Measurements from ENCODE around the gene BTD. TPM values are rescaled to one million over a fixed set of nuclear protein-coding genes. Genes with fewer than 3 reads are reported as not detected.
"Not testable (repeated sequence)": the region's sequence is repeated elsewhere in the genome, so short reads cannot be mapped to it uniquely, and the experiment has no call there.

Gene BTD
- total RNA-seq, 1 donor from 2014 or later, result 23.0 TPM

GRCh38 chr3:15619659-15620464 is 18.3 kb downstream of the BTD start:
- H3K36me3 ChIP-seq (ENCODE audit: control insufficient read depth in 3 of 3, insufficient read depth in 3 of 3, low read length in 3 of 3); H3K9me3 ChIP-seq (ENCODE audit: control insufficient read depth in 3 of 3, low read length in 3 of 3); H3K4me3 ChIP-seq (ENCODE audit: low read length in 3 of 3); H3K4me1 ChIP-seq (ENCODE audit: control insufficient read depth in 3 of 3, insufficient read depth in 3 of 3, low read length in 3 of 3); H3K27ac ChIP-seq (ENCODE audit: low read depth, low read length); H3K27me3 ChIP-seq (ENCODE audit: control insufficient read depth in 3 of 3, insufficient read depth in 3 of 3, low read length in 3 of 3); H3K9ac ChIP-seq (ENCODE audit: low read depth in 1 of 3, low read length in 3 of 3): not testable (repeated sequence)

DNA sequence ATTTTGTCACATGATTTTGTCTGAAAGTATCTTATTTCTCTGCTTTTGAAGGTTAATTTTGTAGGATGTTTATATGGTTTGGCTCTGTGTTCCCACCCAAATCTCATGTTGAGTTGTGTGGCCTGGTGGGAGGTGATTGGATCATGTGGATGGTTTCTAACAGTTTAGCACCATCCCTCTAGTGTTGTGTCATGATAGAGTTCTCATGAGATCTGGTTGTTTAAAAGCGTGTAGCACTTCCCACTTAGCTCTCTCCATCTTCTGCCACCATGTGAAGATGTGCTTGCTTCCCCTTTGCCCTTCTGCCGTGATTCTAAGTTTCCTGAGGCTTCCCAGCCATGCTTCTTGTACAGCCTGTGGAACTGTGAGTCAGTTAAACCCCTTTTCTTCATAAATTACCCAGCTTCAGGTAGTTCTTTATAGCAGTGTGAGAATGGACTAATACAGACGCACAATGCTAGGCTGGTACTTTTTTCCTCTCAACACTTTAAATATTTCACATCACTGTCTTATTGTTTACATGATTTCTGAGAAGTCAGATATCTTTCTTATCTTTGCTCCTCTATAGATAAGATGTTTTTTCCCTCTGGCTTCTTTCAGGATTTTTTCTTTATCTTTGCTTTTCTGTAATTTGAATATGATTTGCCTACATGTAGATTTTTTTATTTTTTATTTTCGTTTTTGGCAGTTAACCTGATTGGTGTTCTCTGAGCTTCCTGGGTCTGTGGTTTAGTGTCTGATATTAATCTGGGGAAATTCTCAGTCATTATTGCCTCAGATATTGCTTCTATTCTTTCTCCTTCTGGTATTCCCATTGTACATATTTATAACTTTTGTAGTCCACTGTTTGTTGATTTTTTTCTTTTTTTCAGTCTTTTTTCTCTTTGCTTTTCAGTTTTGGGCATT is 22.2 kb downstream of the BTD start:
- H3K9ac ChIP-seq (ENCODE audit: low read depth in 1 of 3, low read length in 3 of 3), result no peak overlapping the region
- no peaks in the 10 kb centered on the region for H3K9me3 ChIP-seq (ENCODE audit: control insufficient read depth in 3 of 3, low read length in 3 of 3)
- H3K4me3 ChIP-seq (ENCODE audit: low read length in 3 of 3), result no peak overlapping the region
- H3K27ac ChIP-seq (ENCODE audit: low read depth, low read length), result no peak overlapping the region
- H3K4me1 ChIP-seq (ENCODE audit: control insufficient read depth in 3 of 3, insufficient read depth in 3 of 3, low read length in 3 of 3), result no peaks in the 10 kb centered on the region
- peaks cover 0 to 10% (median 5%) of the 10 kb centered on the region in 3 donors for H3K36me3 ChIP-seq (ENCODE audit: control insufficient read depth in 3 of 3, insufficient read depth in 3 of 3, low read length in 3 of 3)
- no peaks in the 10 kb centered on the region for H3K27me3 ChIP-seq (ENCODE audit: control insufficient read depth in 3 of 3, insufficient read depth in 3 of 3, low read length in 3 of 3)

GRCh38 chr3:15628967-15629366 is 27.4 kb downstream of the BTD start:
- Histone ChIP-seq H3K27me3 (ENCODE audit: control insufficient read depth in 3 of 3, insufficient read depth in 3 of 3, low read length in 3 of 3) (no peaks in the 10 kb centered on the region), H3K36me3 (ENCODE audit: control insufficient read depth in 3 of 3, insufficient read depth in 3 of 3, low read length in 3 of 3) (peaks cover 0 to 3% (median 0%) of the 10 kb centered on the region in 3 donors), H3K4me3 (ENCODE audit: low read length in 3 of 3) (no peak overlapping the region), H3K9me3 (ENCODE audit: control insufficient read depth in 3 of 3, low read length in 3 of 3) (no peaks in the 10 kb centered on the region), H3K9ac (ENCODE audit: low read depth in 1 of 3, low read length in 3 of 3) (no peak overlapping the region), H3K4me1 (ENCODE audit: control insufficient read depth in 3 of 3, insufficient read depth in 3 of 3, low read length in 3 of 3) (peaks cover 17 to 33% (median 23%) of the 10 kb centered on the region in 3 donors), H3K27ac (ENCODE audit: low read depth, low read length) (no peak overlapping the region)

GRCh38 chr3:15629860-15630597 is 28.5 kb downstream of the BTD start:
- Histone ChIP-seq H3K36me3 (ENCODE audit: control insufficient read depth in 3 of 3, insufficient read depth in 3 of 3, low read length in 3 of 3) (peaks cover 0 to 3% (median 0%) of the 10 kb centered on the region in 3 donors), H3K27ac (ENCODE audit: low read depth, low read length) (peak overlapping the region; percentile 86), H3K27me3 (ENCODE audit: control insufficient read depth in 3 of 3, insufficient read depth in 3 of 3, low read length in 3 of 3) (no peaks in the 10 kb centered on the region), H3K9ac (ENCODE audit: low read depth in 1 of 3, low read length in 3 of 3) (peak overlapping the region; percentile 52 to 63 (median 62)), H3K9me3 (ENCODE audit: control insufficient read depth in 3 of 3, low read length in 3 of 3) (no peaks in the 10 kb centered on the region), H3K4me3 (ENCODE audit: low read length in 3 of 3) (peak overlapping the region; percentile 35 to 63 (median 57)), H3K4me1 (ENCODE audit: control insufficient read depth in 3 of 3, insufficient read depth in 3 of 3, low read length in 3 of 3) (peaks cover 28 to 43% (median 33%) of the 10 kb centered on the region in 3 donors)

GRCh38 chr3:15630646-15631350 is 29.3 kb downstream of the BTD start:
- Histone ChIP-seq H3K9me3 (ENCODE audit: control insufficient read depth in 3 of 3, low read length in 3 of 3) (no peaks in the 10 kb centered on the region), H3K27me3 (ENCODE audit: control insufficient read depth in 3 of 3, insufficient read depth in 3 of 3, low read length in 3 of 3) (no peaks in the 10 kb centered on the region), H3K4me1 (ENCODE audit: control insufficient read depth in 3 of 3, insufficient read depth in 3 of 3, low read length in 3 of 3) (peaks cover 35 to 50% (median 40%) of the 10 kb centered on the region in 3 donors), H3K36me3 (ENCODE audit: control insufficient read depth in 3 of 3, insufficient read depth in 3 of 3, low read length in 3 of 3) (peaks cover 0 to 3% (median 0%) of the 10 kb centered on the region in 3 donors), H3K9ac (ENCODE audit: low read depth in 1 of 3, low read length in 3 of 3) (peak overlapping the region; percentile 52 to 63 (median 62)), H3K27ac (ENCODE audit: low read depth, low read length) (peak overlapping the region; percentile 86), H3K4me3 (ENCODE audit: low read length in 3 of 3) (peak overlapping the region; percentile 35 to 63 (median 57))

DNA sequence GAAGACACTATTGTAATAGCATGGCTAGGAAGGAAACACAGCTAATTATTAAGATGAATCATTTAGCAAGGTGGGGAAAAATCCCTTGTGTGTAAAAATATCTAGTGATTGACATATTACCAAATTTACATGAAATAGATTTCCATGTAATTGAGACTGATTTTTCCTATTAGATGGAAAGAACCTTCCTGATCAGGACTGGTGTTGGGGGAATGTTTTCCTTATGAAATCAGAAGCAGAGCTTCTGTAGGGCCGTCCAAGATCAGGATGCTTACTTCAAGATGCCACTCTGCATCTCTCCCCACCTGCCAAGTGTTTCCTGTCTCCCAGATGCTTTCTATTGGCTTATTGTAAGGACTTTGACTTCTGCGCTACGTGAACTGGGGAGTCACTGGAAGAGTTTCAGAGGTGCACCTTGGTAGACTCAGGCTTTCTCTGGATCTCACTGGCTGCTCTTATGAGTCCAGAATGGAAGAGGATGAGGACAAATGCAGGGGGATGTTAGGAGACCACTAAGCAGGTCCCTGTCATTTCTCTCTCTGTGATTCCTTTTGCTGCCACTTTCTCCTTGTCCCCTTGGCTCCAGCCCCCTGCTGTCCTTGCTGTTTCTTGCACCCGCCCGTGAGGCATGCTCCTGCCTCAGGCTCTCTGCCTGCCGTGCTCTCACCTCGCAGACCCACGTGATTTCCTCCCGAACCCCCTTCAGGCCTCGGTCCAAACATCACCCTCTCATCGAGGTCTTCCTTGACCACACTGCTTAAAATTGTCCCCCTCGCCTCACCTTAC is 30.1 kb downstream of the BTD start:
- Histone ChIP-seq H3K4me3 (ENCODE audit: low read length in 3 of 3) (no peak overlapping the region), H3K27me3 (ENCODE audit: control insufficient read depth in 3 of 3, insufficient read depth in 3 of 3, low read length in 3 of 3) (no peaks in the 10 kb centered on the region), H3K4me1 (ENCODE audit: control insufficient read depth in 3 of 3, insufficient read depth in 3 of 3, low read length in 3 of 3) (peaks cover 42 to 57% (median 48%) of the 10 kb centered on the region in 3 donors), H3K9ac (ENCODE audit: low read depth in 1 of 3, low read length in 3 of 3) (peak overlapping the region in 1 of 3 donors; percentile 34), H3K27ac (ENCODE audit: low read depth, low read length) (peak overlapping the region; percentile 61), H3K9me3 (ENCODE audit: control insufficient read depth in 3 of 3, low read length in 3 of 3) (no peaks in the 10 kb centered on the region), H3K36me3 (ENCODE audit: control insufficient read depth in 3 of 3, insufficient read depth in 3 of 3, low read length in 3 of 3) (peaks cover 0 to 3% (median 0%) of the 10 kb centered on the region in 3 donors)

DNA sequence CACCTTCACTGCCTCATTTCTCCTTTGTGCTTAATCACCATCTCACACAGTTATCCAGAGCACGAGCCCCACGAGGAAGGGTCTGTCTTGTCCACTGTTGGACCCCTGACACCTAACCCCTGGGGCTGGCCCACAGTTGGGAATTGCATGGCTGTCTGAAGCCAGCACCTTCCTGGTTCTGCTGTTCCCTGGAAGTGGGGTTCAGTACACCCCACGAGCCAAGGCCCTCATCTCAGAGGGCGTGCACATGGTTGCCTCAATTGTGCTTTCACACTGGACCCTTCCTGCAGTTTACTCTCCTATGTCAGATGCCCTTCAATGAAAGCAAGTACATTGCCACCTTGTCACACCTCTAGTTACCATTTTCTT is 30.7 kb downstream of the BTD start:
- Histone ChIP-seq H3K27ac (ENCODE audit: low read depth, low read length) (peak overlapping the region; percentile 61), H3K36me3 (ENCODE audit: control insufficient read depth in 3 of 3, insufficient read depth in 3 of 3, low read length in 3 of 3) (peaks cover 0 to 3% (median 0%) of the 10 kb centered on the region in 3 donors), H3K4me3 (ENCODE audit: low read length in 3 of 3) (no peak overlapping the region), H3K4me1 (ENCODE audit: control insufficient read depth in 3 of 3, insufficient read depth in 3 of 3, low read length in 3 of 3) (peaks cover 47 to 62% (median 53%) of the 10 kb centered on the region in 3 donors), H3K27me3 (ENCODE audit: control insufficient read depth in 3 of 3, insufficient read depth in 3 of 3, low read length in 3 of 3) (no peaks in the 10 kb centered on the region), H3K9ac (ENCODE audit: low read depth in 1 of 3, low read length in 3 of 3) (no peak overlapping the region), H3K9me3 (ENCODE audit: control insufficient read depth in 3 of 3, low read length in 3 of 3) (no peaks in the 10 kb centered on the region)

DNA sequence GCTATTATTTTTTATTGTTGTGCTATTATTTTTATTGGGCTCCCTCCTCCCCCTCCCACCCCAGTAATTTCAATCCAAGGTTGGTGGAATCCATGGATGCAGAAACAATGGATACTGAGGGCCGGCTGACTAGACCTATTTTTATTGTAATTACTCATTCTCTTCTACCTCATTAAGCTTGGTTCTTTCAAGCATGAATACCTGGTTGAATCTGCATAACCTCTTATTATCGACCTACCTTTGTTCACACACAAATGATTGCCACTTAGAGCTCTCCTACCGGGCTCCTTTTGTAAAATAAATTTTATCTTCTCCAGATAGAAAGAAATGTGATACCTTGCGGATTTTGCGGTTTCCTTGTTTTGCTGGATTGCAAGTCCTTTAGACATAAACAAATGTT is 31.6 kb downstream of the BTD start:
- H3K4me1 ChIP-seq (ENCODE audit: control insufficient read depth in 3 of 3, insufficient read depth in 3 of 3, low read length in 3 of 3), result peaks cover 56 to 71% (median 61%) of the 10 kb centered on the region in 3 donors
- no peak overlapping the region for H3K4me3 ChIP-seq (ENCODE audit: low read length in 3 of 3)
- H3K9ac ChIP-seq (ENCODE audit: low read depth in 1 of 3, low read length in 3 of 3), result no peak overlapping the region
- H3K36me3 ChIP-seq (ENCODE audit: control insufficient read depth in 3 of 3, insufficient read depth in 3 of 3, low read length in 3 of 3), result no peaks in the 10 kb centered on the region
- H3K27ac ChIP-seq (ENCODE audit: low read depth, low read length), result peak overlapping the region; percentile 90
- H3K9me3 ChIP-seq (ENCODE audit: control insufficient read depth in 3 of 3, low read length in 3 of 3), result no peaks in the 10 kb centered on the region
- H3K27me3 ChIP-seq (ENCODE audit: control insufficient read depth in 3 of 3, insufficient read depth in 3 of 3, low read length in 3 of 3), result no peaks in the 10 kb centered on the region

Data from skeletal muscle tissue (tissue), 4 donors.